Measurements from ENCODE around the gene GAD1. TPM values are rescaled to one million over a fixed set of nuclear protein-coding genes. Genes with fewer than 3 reads are reported as not detected.

Gene GAD1
- 3.2 TPM for total RNA-seq

GRCh38 chr2:170816504-170817092 is at the start of gene GAD1:
TSS of gene GAD1 (plus strand) at chr2:170816887. CDS start at chr2:170818592, 1,705 bp downstream.
- no peak for DNase-seq

- peak; percentile 36 for DNase-seq
Measured at GRCh38 chr2:170770008-170770605, 46.6 kb upstream of the GAD1 start, which contains the start of gene ERICH2. TSS of gene ERICH2 (plus strand) at chr2:170770378. CDS start at chr2:170770682, 304 bp downstream.

- peak; percentile 38 for DNase-seq
Measured at GRCh38 chr2:170770606-170771420, 45.9 kb upstream of the GAD1 start.

DNA sequence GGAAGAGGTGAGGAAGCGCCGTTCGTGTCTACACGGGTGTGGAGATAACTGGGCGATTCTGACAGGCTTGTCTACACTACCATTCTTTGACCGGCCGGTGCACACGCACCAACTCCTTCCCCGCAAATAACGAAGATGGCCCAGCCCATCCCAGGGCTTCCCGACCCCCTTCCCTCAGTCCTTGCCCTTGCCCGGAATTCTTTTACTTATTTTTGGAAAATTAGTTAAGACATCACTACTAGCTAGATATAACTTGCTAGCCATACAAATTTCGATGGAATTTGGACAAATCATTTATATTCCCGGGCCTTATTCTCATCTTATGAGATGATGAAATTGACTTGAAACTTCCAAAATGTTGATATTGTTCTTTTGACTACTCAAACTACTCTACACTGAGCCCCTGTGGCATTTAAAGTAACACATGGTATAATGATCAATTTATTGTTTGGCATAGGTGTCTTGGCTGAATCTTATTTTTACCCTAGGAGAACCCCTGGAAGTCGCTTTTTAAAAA is 45.2 kb upstream of the GAD1 start:
- DNase-seq = no peak

DNA sequence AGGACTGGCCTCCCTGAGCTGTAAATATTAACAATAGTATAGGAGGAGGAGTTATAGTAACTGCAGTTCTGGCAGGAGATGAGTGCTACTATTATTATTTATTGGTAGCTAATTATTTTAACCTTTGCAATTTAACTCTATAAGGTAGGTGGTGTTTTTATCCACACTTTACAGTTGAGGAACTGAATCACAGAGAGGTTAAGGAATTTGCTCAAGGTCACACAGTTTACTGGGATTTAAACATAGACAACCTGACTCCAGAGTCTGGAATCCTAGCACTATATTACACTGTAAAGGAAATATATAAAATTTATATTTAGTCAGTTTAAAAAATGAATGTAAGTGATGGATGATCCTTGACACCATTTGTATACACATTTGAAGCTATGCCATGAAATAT is 44.4 kb upstream of the GAD1 start:
- DNase-seq = no peak

GRCh38 chr2:170774074-170774473 is 42.6 kb upstream of the GAD1 start:
- DNase-seq = no peak

GRCh38 chr2:170778900-170779299 is 37.8 kb upstream of the GAD1 start:
- DNase-seq = no peak

DNA sequence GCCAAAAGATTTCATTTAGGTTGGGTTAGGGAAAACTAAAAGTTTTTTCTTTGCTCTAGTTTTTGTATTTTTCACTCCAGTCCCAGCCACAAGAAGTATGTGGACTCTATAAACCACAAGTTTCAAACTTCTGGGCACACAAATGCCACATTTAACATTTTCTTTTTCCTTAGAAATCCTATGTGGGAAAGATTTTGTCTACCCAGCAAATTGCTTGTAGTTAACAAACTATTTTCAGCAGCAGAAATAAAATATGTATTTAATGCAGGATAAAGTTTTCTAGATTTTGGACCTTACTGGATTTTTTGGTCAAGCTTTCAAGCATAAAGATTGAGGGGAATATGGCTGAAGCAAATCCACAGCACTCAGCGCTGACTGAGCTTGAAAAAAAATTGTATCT is 37.4 kb upstream of the GAD1 start:
- DNase-seq = no peak

GRCh38 chr2:170782673-170783072 is 34.0 kb upstream of the GAD1 start:
- no peak for DNase-seq

DNA sequence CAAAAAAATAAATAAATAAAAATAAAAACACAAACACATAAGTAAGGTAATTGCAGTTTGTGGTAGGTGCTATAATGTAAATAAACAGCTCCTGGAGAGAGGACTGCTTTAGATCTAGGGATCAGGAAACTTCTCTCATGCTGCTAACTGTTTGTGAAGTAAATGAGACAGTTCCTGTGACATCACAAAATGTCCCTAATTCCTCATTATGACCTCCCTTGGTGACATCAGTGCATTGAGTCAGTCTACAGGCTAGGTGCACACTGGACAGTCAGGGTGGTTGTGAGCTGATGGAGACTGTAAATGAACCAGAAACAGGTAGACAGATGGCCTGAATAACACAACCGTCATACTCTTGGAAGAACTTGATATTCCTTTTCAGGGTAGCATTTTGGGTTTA is 33.1 kb upstream of the GAD1 start:
- no peak for DNase-seq

- no peak for DNase-seq
Measured at GRCh38 chr2:170798996-170799395, 17.7 kb upstream of the GAD1 start.

GRCh38 chr2:170806548-170806947 is 10.1 kb upstream of the GAD1 start:
- DNase-seq = no peak

DNA sequence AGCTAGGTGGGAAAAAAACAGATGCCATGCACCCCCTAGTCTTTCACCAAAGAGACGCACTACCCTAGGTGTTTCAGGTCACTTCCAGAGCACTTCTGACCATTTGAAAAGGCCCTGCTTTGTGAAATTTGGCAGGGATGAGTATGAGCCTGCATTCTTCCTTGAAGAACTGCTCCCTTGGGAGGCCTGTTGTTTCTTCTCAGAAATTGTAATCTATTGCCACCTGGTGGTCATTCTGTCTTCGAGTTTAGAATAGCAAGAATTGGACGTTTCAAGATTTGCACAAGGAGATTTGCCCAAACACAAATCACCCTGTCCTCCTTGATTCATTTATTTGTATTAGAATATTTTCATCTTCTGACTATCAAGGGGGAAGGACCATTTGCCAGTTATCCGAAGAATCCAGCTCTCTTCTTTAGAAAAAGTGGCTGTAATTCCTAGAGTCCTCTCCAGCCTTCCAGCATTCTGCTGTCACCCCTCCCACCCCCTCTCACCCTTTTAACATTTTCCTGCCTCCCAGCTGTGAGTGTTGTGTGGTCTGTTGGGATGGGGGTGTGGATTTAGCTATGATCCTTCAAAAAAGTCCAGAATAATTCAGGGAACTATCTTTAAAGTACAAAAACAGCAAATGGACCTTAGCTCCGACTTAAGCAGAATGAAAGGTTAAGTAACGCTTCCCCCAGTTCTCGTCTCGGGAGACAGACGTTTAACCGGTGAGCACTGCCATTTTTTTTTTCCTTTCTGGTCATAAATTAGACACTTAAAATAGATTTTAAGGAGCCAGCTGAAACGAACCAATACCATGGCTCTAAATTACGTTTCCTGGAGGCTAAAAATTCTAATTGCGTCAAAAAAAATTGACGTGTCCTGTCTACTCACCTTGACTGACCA is 3.7 kb upstream of the GAD1 start:
- DNase-seq = peak; percentile 89

DNA sequence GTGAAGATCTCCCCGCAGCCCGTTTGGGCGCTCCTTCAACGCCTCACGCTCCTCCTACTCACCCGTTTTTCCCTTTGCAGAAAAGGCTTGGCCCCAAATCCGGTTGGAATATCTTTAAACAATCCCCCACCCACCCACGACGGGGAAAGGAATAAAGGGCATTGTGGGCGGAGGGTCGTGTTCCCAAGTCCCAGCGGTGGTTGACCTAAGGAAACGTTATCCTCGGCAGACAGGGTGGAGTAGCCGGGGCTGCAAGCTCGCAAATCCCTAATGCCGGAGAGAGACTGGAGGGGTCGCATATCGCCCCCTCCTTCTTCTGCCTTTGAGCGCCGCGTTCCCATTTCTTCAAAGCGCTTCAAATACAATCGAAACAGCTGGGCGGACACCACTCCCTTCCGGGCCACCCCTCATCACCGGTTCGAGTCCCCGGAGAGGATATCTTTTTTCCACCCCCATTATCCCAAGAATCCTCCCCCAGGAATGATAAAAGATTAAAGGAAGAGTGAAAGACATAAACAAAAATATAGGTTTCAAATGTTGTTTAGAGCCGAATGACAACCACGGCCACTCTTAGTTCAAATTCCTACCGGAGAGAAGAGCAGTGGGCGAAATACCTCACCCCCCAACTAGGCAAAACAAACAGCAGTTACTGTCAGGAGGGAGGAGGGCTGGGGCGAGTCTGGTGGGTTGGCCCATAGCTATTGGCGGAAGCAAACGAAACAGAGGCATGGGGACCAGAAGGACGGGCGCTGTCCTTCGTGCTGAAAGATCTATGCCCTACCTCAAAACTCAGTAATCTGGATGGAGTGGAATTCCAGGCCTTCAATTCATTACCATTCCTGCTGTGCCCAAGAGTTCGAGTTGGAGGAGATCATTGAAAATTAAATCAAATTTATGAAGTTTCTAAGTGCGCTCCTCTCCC is 2.8 kb upstream of the GAD1 start:
- DNase-seq = peak; percentile 49

DNA sequence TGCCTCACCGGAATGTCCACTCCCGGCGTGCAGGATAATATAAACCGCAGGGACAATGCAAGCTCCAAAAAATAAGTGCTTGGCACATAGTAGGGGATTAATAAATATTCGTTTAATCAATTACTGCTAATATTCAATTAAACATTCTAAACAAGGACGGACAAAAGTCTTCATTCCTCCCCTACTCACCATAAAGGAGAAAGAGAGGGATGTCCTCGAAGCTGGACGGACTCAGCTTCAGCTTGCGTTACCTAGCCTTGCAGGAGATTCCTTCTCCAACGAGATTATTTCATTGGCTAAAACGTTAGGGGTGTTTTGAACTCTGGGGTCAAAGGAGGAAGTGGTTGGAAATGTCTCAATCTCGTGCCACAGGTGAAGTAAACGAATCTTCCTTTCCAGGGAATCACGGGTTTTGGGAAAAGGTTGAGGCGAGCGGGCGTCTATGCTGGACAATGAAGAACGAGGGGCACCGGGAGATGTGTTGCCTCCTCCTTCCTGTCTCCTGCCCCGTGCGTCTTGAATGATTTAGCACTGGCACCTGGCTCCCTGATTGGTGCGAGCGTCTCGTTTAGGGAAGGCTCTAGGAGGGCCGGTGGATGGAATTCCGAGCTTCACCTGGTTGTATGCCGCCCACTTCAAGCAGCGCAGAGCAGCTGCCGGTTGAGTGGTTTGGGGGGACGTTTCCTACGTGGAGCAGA is 2.0 kb upstream of the GAD1 start:
- no peak for DNase-seq

GRCh38 chr2:170815311-170815710 is 1.4 kb upstream of the GAD1 start:
- no peak for DNase-seq

GRCh38 chr2:170815746-170816503 is 762 bp upstream of the GAD1 start:
- peak; percentile 15 for DNase-seq

GRCh38 chr2:170817093-170818035 is 677 bp downstream of the GAD1 start:
- DNase-seq = no peak

Measured in skin of body (tissue), 2 donors.